Panc1 (cell line): ENCODE results near the gene UBE2E2.

Experiments used
- CTCF ChIP-seq: fragments of 450-650 bp; IDR thresholded peaks from 2 replicates; pipeline ENCODE4 v1.5.1; 2017; ENCODE audit warnings: mild to moderate bottlenecking
- POLR2AphosphoS5 ChIP-seq: IDR thresholded peaks from 2 replicates; pipeline ENCODE4 v1.6.1; 2012; ENCODE audit warnings: mild to moderate bottlenecking, low read depth, low read length, moderate library complexity
- REST ChIP-seq, 2 experiments: IDR thresholded peaks; 2 replicates each; pipeline ENCODE4 v1.6.1; 2011 to 2012; ENCODE audit warnings: low read depth in 2 of 2, control low read depth in 1 of 2, low read length in 1 of 2, mild to moderate bottlenecking in 1 of 2, moderate library complexity in 1 of 2; ENCODE audit not compliant: insufficient read depth in 1 of 2
- SIN3A ChIP-seq: IDR thresholded peaks from 2 replicates; pipeline ENCODE4 v1.6.1; 2012; ENCODE audit warnings: low read depth, mild to moderate bottlenecking, low read length, moderate library complexity, borderline replicate concordance; ENCODE audit not compliant: insufficient read depth
- TCF7L2 ChIP-seq: IDR thresholded peaks from 2 replicates; pipeline ENCODE4 v1.6.1; 2011; ENCODE audit warnings: mild to moderate bottlenecking, low read depth, low read length, inconsistent platforms

- no peak for TF ChIP-seq CTCF
- TF ChIP-seq POLR2AphosphoS5: no peak
- TF ChIP-seq TCF7L2: no peak
- TF ChIP-seq SIN3A: no peak
- TF ChIP-seq REST (IDR thresholded peaks at IDR 0.05; ENCODE audit: insufficient read depth in 1 of 2, low read depth in 2 of 2, low read length in 1 of 2): no peak
Observed at GRCh38 chr3:23314981-23315762, 112.0 kb downstream of the UBE2E2 start.
